ENCODE data around the gene NKIRAS2. TPM values are rescaled to one million over a fixed set of nuclear protein-coding genes. Genes with fewer than 3 reads are reported as not detected.
A peak's percentile ranks its signal among the peaks of the same experiment; 100 is the strongest.

Gene NKIRAS2
- total RNA-seq, 4 donors from 2014 or later, result 34.0 to 48.6 (median 35.7) TPM

GRCh38 chr17:41973408-41973811 lies 46.5 kb upstream of the NKIRAS2 start:
- H3K4me3 ChIP-seq, result no peak overlapping the region
- DNase-seq, result no peak
- no peaks in the 10 kb centered on the region for H3K27me3 ChIP-seq
- H3K36me3 ChIP-seq, result peaks cover 21 to 100% (median 46%) of the 10 kb centered on the region in 3 donors
- peaks cover 64 to 100% (median 67%) of the 10 kb centered on the region in 3 donors for H3K4me1 ChIP-seq
- H3K27ac ChIP-seq, result peak overlapping the region; percentile 32 to 88 (median 72)
- WGBS, 2 donors, result 78% methylated on average over 13 of the region's 19 CpGs; no CpG with 5 or more reads in 1 of the 2 donors
- intact Hi-C loops (cut with DNase I), result no loop called here
- H3K9me3 ChIP-seq, result no peaks in the 10 kb centered on the region
- TF ChIP-seq CTCF (IDR thresholded peaks at IDR 0.05) (no peak), POLR2A (IDR thresholded peaks at IDR 0.05) (no peak)

- Histone ChIP-seq H3K9me3 (no peaks in the 10 kb centered on the region), H3K4me3 (no peak overlapping the region), H3K27ac (peak overlapping the region in 2 of 4 donors; percentile 88), H3K27me3 (no peaks in the 10 kb centered on the region), H3K36me3 (peaks cover 21 to 100% (median 46%) of the 10 kb centered on the region in 3 donors), H3K4me1 (peaks cover 64 to 100% (median 66%) of the 10 kb centered on the region in 3 donors)
- intact Hi-C loops (cut with DNase I), result no loop called here
- DNase-seq, result no peak
- 100% methylated on average over 1 of the region's 6 CpGs; no CpG with 5 or more reads in 1 of the 2 donors for WGBS, 2 donors
- TF ChIP-seq POLR2A (IDR thresholded peaks at IDR 0.05) (no peak), CTCF (IDR thresholded peaks at IDR 0.05) (no peak)
These were observed 45.9 kb upstream of the NKIRAS2 start for GRCh38 chr17:41974031-41974430.

GRCh38 chr17:41974658-41975057 lies 45.2 kb upstream of the NKIRAS2 start:
- Histone ChIP-seq H3K9me3 (no peaks in the 10 kb centered on the region), H3K27me3 (no peaks in the 10 kb centered on the region), H3K4me3 (no peak overlapping the region), H3K27ac (peak overlapping the region; percentile 61 to 88 (median 83)), H3K4me1 (peaks cover 59 to 96% (median 64%) of the 10 kb centered on the region in 3 donors), H3K36me3 (peaks cover 21 to 99% (median 42%) of the 10 kb centered on the region in 3 donors)
- 83 to 91% methylated on average over 3 to 4 of the region's 5 CpGs for WGBS, 2 donors
- intact Hi-C loops (cut with DNase I), result no loop called here
- no peak for TF ChIP-seq CTCF (IDR thresholded peaks at IDR 0.05)
- TF ChIP-seq POLR2A (IDR thresholded peaks at IDR 0.05), result no peak
- no peak for DNase-seq

- H3K4me1 ChIP-seq, result peaks cover 54 to 89% (median 59%) of the 10 kb centered on the region in 3 donors
- peaks cover 23 to 99% (median 45%) of the 10 kb centered on the region in 3 donors for H3K36me3 ChIP-seq
- intact Hi-C loops (cut with DNase I), result no loop called here
- TF ChIP-seq CTCF (IDR thresholded peaks at IDR 0.05) (no peak), POLR2A (IDR thresholded peaks at IDR 0.05) (no peak)
- H3K9me3 ChIP-seq, result no peaks in the 10 kb centered on the region
- H3K4me3 ChIP-seq, result no peak overlapping the region
- 86% methylated on average over 4 of the region's 9 CpGs for WGBS, 2 donors
- H3K27ac ChIP-seq, result peak overlapping the region; percentile 61 to 88 (median 83)
- DNase-seq, result no peak
- no peaks in the 10 kb centered on the region for H3K27me3 ChIP-seq
These were observed 44.5 kb upstream of the NKIRAS2 start for GRCh38 chr17:41975099-41976083.

Measured in esophagus squamous epithelium (tissue), 5 donors.